Neural progenitor cell (in vitro differentiated cells): Measurements from ENCODE around the gene ZNF682.

ENCODE experiments used
- EZH2 ChIP-seq: fragments of 200-600 bp; sonication (generic); IDR thresholded peaks from 2 replicates; pipeline ENCODE4 v1.6.1; 2017; ENCODE audit warnings: antibody characterized with exemption, mild to moderate bottlenecking, moderate library complexity
- TF ChIP-seq, protein P1 (sequence below): fragments of 200-600 bp; sonication (generic); IDR thresholded peaks from 2 replicates; pipeline ENCODE4 v1.5.1; 2017; ENCODE audit warnings: antibody characterized with exemption, mild to moderate bottlenecking

DNA sequence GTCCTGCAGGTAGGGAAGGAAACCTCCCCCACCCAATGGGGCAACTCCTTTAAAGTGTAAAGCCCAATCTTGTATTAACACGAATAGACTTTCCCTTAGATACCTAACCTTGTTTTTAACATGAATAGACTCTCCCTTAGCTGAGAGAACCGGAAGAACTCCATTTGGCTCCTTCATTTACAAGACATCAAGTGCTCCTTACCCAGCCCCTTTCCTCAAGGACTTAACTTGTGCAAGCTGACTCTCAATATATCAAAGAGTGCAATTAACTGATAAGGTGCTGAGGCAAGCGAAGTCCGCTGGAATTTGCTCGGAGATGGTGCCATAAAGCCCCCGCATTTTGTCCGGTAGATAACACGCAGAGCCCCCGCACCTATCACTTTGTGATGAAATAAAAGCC is 28.6 kb upstream of the ZNF682 start:
- TF ChIP-seq, protein P1, sequence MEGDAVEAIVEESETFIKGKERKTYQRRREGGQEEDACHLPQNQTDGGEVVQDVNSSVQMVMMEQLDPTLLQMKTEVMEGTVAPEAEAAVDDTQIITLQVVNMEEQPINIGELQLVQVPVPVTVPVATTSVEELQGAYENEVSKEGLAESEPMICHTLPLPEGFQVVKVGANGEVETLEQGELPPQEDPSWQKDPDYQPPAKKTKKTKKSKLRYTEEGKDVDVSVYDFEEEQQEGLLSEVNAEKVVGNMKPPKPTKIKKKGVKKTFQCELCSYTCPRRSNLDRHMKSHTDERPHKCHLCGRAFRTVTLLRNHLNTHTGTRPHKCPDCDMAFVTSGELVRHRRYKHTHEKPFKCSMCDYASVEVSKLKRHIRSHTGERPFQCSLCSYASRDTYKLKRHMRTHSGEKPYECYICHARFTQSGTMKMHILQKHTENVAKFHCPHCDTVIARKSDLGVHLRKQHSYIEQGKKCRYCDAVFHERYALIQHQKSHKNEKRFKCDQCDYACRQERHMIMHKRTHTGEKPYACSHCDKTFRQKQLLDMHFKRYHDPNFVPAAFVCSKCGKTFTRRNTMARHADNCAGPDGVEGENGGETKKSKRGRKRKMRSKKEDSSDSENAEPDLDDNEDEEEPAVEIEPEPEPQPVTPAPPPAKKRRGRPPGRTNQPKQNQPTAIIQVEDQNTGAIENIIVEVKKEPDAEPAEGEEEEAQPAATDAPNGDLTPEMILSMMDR = no peak
- no peak for TF ChIP-seq EZH2
